Calu3 (cell line): Measurements from ENCODE around the gene NFATC1. TPM values are rescaled to one million over a fixed set of nuclear protein-coding genes. Genes with fewer than 3 reads are reported as not detected.
"Not testable (repeated sequence)": the region's sequence is repeated elsewhere in the genome, so short reads cannot be mapped to it uniquely, and the experiment has no call there.

ENCODE experiments used
- BruUV-seq: library from RNA; stranded (reverse); fragments of 400-500 nt; replicated peaks from 2 replicates; lab custom pipeline; 2021; lab: Mats Ljungman, UMichigan
- CTCF ChIA-PET: fragments of 300-600 bp; sonication (Branson Sonifier 250); formaldehyde crosslinking; loops from one replicate; lab custom pipeline; 2022; ENCODE audit warnings: antibody characterized with exemption; lab: Charles Lee
- DNase-seq: peaks from one replicate; pipeline ENCODE4 v3.0.0; 2022
- H3K27ac Mint-ChIP-seq: one replicate; pipeline ENCODE4 v1.8.0; 2022; ENCODE audit warnings: mixed read lengths; ENCODE audit not compliant: unreplicated experiment
- H3K27me3 Mint-ChIP-seq: one replicate; pipeline ENCODE4 v1.8.0; 2022; ENCODE audit warnings: mixed read lengths; ENCODE audit not compliant: unreplicated experiment
- H3K36me3 Mint-ChIP-seq: one replicate; pipeline ENCODE4 v1.8.0; 2022; ENCODE audit warnings: mild to moderate bottlenecking, moderate library complexity, mixed read lengths; ENCODE audit not compliant: insufficient read depth, unreplicated experiment
- H3K4me1 Mint-ChIP-seq: one replicate; pipeline ENCODE4 v1.8.0; 2022; ENCODE audit warnings: mild to moderate bottlenecking, low read depth, mixed read lengths; ENCODE audit not compliant: unreplicated experiment
- H3K4me3 Mint-ChIP-seq: one replicate; pipeline ENCODE4 v1.8.0; 2022; ENCODE audit warnings: mild to moderate bottlenecking, low read depth, moderate library complexity, mixed read lengths; ENCODE audit not compliant: unreplicated experiment
- H3K9me3 Mint-ChIP-seq: one replicate; pipeline ENCODE4 v1.8.0; 2022; ENCODE audit warnings: low read depth, mixed read lengths; ENCODE audit not compliant: unreplicated experiment
- CTCF ChIP-seq: fragments of 200-600 bp; IDR thresholded peaks from one replicate; pipeline ENCODE4 v1.8.0; 2022; ENCODE audit warnings: antibody characterized with exemption; ENCODE audit not compliant: unreplicated experiment
- intact Hi-C: fragments of 100-400 bp; cut with micrococcal nuclease; formaldehyde crosslinking; loops from one replicate; pipeline ENCODE4 v1.10.0; 2022; ENCODE audit not compliant: unreplicated experiment
- total RNA-seq: library from RNA; stranded (reverse); gene quantifications from 2 replicates; pipeline ENCODE4 v1.2.3, GENCODE V29; 2022

The NFATC1 gene
- total RNA-seq, 1 experiment from 2014 or later, result 5.9 TPM

GRCh38 chr18:79480171-79481045 lies 84.7 kb downstream of the NFATC1 start:
- no peak for TF ChIP-seq CTCF
- H3K27me3 Mint-ChIP-seq, result no peaks in the 10 kb centered on the region
- CTCF ChIA-PET, result no interaction called here
- no TSS peak for BruUV-seq
- no peak overlapping the region for H3K4me3 Mint-ChIP-seq
- H3K27ac Mint-ChIP-seq, result no peak overlapping the region
- intact Hi-C loops, result no loop called here
- no peak for DNase-seq
- no peaks in the 10 kb centered on the region for H3K9me3 Mint-ChIP-seq
- H3K4me1 Mint-ChIP-seq, result no peaks in the 10 kb centered on the region
- H3K36me3 Mint-ChIP-seq, result peaks cover 5% of the 10 kb centered on the region

GRCh38 chr18:79481046-79481790 lies 85.5 kb downstream of the NFATC1 start:
- no peaks in the 10 kb centered on the region for H3K27me3 Mint-ChIP-seq
- no TSS peak for BruUV-seq
- peaks cover 5% of the 10 kb centered on the region for H3K36me3 Mint-ChIP-seq
- no peak for TF ChIP-seq CTCF
- no peak overlapping the region for H3K4me3 Mint-ChIP-seq
- H3K4me1 Mint-ChIP-seq, result no peaks in the 10 kb centered on the region
- H3K27ac Mint-ChIP-seq, result no peak overlapping the region
- no peak for DNase-seq
- intact Hi-C loops, result no loop called here
- no peaks in the 10 kb centered on the region for H3K9me3 Mint-ChIP-seq
- CTCF ChIA-PET, result no interaction called here

- H3K27ac Mint-ChIP-seq, H3K4me3 Mint-ChIP-seq, H3K4me1 Mint-ChIP-seq, intact Hi-C loops, H3K9me3 Mint-ChIP-seq, BruUV-seq, CTCF ChIA-PET, H3K27me3 Mint-ChIP-seq, DNase-seq: not testable (repeated sequence)
- peaks cover 10% of the 10 kb centered on the region for H3K36me3 Mint-ChIP-seq
Measured at GRCh38 chr18:79483393-79483792, 87.7 kb downstream of the NFATC1 start.

GRCh38 chr18:79483971-79484491 lies 88.3 kb downstream of the NFATC1 start:
- no peak for TF ChIP-seq CTCF
- Mint-ChIP-seq H3K36me3 (peaks cover 10% of the 10 kb centered on the region), H3K4me3 (no peak overlapping the region), H3K9me3 (no peaks in the 10 kb centered on the region), H3K27me3 (no peaks in the 10 kb centered on the region), H3K4me1 (no peaks in the 10 kb centered on the region), H3K27ac (no peak overlapping the region)
- intact Hi-C loops, result no loop called here
- CTCF ChIA-PET, result no interaction called here
- BruUV-seq, result no TSS peak
- no peak for DNase-seq
